Fibroblast of pulmonary artery (primary cell): ENCODE results near the gene RASGRP1.
A peak's percentile ranks its signal among the peaks of the same experiment; 100 is the strongest.

Experiments
- DNase-seq: peaks from one replicate; pipeline ENCODE4 v3.0.0-alpha.2; 2010; ENCODE audit warnings: low read depth
- H3K4me3 ChIP-seq: replicated peaks from 2 replicates; pipeline ENCODE4 v1.5.1; 2011; ENCODE audit warnings: low read depth, mild to moderate bottlenecking, control low read depth, low read length, moderate library complexity
- CTCF ChIP-seq: IDR thresholded peaks from 2 replicates; pipeline ENCODE4 v1.5.1; 2011; ENCODE audit warnings: mild to moderate bottlenecking, control low read depth, low read length, inconsistent platforms; ENCODE audit errors: missing control alignments

RASGRP1 gene

GRCh38 chr15:38476120-38476519 lies 88.5 kb downstream of the RASGRP1 start:
- H3K4me3 ChIP-seq: no peak overlapping the region
- no peak for TF ChIP-seq CTCF
- no peak for DNase-seq

- no peak for TF ChIP-seq CTCF
- H3K4me3 ChIP-seq: no peak overlapping the region
- DNase-seq: no peak
Measured at GRCh38 chr15:38475361-38475760, 89.3 kb downstream of the RASGRP1 start.

- TF ChIP-seq CTCF: peak; percentile 82
- H3K4me3 ChIP-seq: no peak overlapping the region
- peak; percentile 81 for DNase-seq
Measured at GRCh38 chr15:38474155-38474757, 90.4 kb downstream of the RASGRP1 start.

- no peak overlapping the region for H3K4me3 ChIP-seq
- no peak for TF ChIP-seq CTCF
- DNase-seq: peak; percentile 29
Measured at GRCh38 chr15:38471974-38472373, 92.6 kb downstream of the RASGRP1 start.

- TF ChIP-seq CTCF: no peak
- no peak overlapping the region for H3K4me3 ChIP-seq
- DNase-seq: no peak
Measured at GRCh38 chr15:38470816-38471215, 93.8 kb downstream of the RASGRP1 start.

GRCh38 chr15:38464675-38465074 lies 99.9 kb downstream of the RASGRP1 start:
- no peak for TF ChIP-seq CTCF
- H3K4me3 ChIP-seq: no peak overlapping the region
- DNase-seq: no peak

GRCh38 chr15:38463893-38464292 lies 100.7 kb downstream of the RASGRP1 start:
- no peak overlapping the region for H3K4me3 ChIP-seq
- DNase-seq: no peak
- no peak for TF ChIP-seq CTCF
